HFFc6 (cell line): Measurements from ENCODE around the gene PLA2G12A. TPM values are rescaled to one million over a fixed set of nuclear protein-coding genes. Genes with fewer than 3 reads are reported as not detected.

Experiments
- DNase-seq: peaks from one replicate; pipeline ENCODE4 v3.0.0-alpha.2; 2018
- H3K27ac Mint-ChIP-seq: 2 replicates; pipeline ENCODE4 v1.8.0; 2020; ENCODE audit warnings: mild to moderate bottlenecking, mixed read lengths
- H3K27me3 Mint-ChIP-seq: 2 replicates; pipeline ENCODE4 v1.8.0; 2021; ENCODE audit warnings: mild to moderate bottlenecking, moderate library complexity, mixed read lengths; ENCODE audit not compliant: insufficient read depth
- H3K36me3 Mint-ChIP-seq: 2 replicates; pipeline ENCODE4 v1.8.0; 2021; ENCODE audit warnings: low read depth, mixed read lengths
- H3K4me1 Mint-ChIP-seq: 2 replicates; pipeline ENCODE4 v1.8.0; 2020; ENCODE audit warnings: low read depth, mixed read lengths
- H3K4me3 Mint-ChIP-seq: 2 replicates; pipeline ENCODE4 v1.8.0; 2020; ENCODE audit warnings: mild to moderate bottlenecking, moderate library complexity, mixed read lengths
- H3K9me3 Mint-ChIP-seq: 2 replicates; pipeline ENCODE4 v1.8.0; 2020; ENCODE audit warnings: mild to moderate bottlenecking, mixed read lengths
- total RNA-seq, 6 experiments: library from RNA; stranded (reverse); fragmentation: NEBNext Ultra II Directional; extraction: Animal tissue kit (Norgen Biotek cat#: 25700); gene quantifications; 2 replicates in 1 of 6; 3 replicates in 5 of 6; pipeline ENCODE4 v1.2.3, GENCODE V29; 2021
- TF ChIP-seq, protein P1 (sequence below): fragments of 200-600 bp; sonication (generic); IDR thresholded peaks from 2 replicates; pipeline ENCODE4 v1.5.0; 2021; ENCODE audit warnings: antibody characterized with exemption, mild to moderate bottlenecking

The PLA2G12A gene
- total RNA-seq, 6 experiments from 2014 or later = 33.1 to 40.7 (median 38.1) TPM

GRCh38 chr4:109735566-109736365 lies 5.9 kb upstream of the PLA2G12A start:
- Mint-ChIP-seq H3K27ac (peak overlapping the region; percentile 20), H3K4me3 (no peak overlapping the region), H3K4me1 (peaks cover 30% of the 10 kb centered on the region), H3K27me3 (no peaks in the 10 kb centered on the region), H3K9me3 (no peaks in the 10 kb centered on the region), H3K36me3 (no peaks in the 10 kb centered on the region)
- DNase-seq = peak; percentile 22
- TF ChIP-seq, protein P1, sequence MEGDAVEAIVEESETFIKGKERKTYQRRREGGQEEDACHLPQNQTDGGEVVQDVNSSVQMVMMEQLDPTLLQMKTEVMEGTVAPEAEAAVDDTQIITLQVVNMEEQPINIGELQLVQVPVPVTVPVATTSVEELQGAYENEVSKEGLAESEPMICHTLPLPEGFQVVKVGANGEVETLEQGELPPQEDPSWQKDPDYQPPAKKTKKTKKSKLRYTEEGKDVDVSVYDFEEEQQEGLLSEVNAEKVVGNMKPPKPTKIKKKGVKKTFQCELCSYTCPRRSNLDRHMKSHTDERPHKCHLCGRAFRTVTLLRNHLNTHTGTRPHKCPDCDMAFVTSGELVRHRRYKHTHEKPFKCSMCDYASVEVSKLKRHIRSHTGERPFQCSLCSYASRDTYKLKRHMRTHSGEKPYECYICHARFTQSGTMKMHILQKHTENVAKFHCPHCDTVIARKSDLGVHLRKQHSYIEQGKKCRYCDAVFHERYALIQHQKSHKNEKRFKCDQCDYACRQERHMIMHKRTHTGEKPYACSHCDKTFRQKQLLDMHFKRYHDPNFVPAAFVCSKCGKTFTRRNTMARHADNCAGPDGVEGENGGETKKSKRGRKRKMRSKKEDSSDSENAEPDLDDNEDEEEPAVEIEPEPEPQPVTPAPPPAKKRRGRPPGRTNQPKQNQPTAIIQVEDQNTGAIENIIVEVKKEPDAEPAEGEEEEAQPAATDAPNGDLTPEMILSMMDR = no peak

DNA sequence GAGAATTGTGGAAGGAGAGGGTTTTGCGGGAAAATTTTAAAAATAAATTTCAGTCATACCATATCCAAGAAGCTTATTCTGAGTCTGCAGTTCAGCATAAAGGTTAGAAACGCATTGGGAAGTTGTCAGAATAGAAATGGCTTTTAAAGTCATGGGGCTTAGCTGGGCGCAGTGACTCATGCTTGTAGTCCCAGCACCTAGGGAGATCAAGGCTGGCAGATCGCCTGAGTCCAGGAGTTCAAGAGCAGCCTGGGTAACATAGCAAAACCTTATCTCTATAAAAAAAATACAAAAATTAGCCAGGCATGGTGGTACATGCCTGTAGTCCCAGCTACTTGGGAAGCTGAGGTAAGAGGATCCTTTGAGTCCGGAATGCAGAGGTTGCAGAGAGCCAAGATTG lies 3.9 kb upstream of the PLA2G12A start:
- Mint-ChIP-seq H3K27me3 (no peaks in the 10 kb centered on the region), H3K9me3 (no peaks in the 10 kb centered on the region), H3K4me1 (peaks cover 31% of the 10 kb centered on the region), H3K36me3 (no peaks in the 10 kb centered on the region), H3K27ac (no peak overlapping the region), H3K4me3 (no peak overlapping the region)
- TF ChIP-seq, protein P1 = no peak
- no peak for DNase-seq

DNA sequence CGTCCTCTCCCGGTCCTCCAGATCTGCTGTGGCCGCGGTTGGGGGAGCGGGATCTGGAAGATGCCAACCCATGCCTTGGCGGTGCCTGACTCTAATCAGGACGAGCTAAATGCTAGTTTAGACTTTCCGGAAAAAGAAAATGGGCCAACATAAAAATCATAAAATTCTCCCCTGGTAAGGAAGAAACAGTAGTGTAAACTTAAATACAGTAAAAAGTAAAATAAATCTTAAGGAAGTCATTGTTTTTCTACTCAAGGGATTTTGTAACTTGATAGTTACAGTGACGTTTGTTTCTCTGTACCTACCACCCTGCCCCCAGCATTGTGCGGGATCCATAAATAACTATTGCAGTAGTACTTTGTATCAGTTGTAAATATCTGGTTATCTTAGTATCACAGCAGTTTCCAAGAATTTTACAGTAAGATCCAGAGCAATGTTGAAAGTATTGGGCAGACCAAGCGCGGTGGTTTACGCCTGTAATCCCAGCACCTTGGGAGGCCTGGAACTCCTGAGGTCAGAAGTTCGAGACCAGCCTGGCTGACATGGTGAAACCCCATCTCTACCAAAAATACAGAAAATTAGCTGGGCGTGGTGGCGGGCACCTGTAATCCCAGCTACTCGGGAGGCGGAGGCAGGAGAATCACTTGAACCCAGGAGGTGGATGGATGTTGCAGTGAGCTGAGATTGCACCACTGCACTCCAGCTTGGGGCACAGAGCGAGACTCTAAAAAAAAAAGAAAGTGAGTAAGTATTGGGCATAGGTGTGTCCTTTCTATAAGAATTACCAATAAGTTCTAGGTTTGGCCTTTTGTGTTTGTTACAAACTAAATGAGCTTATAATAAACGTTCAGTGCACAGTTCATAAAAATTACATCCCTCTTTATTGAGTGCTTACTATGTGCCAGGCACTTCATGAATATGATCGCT lies 1.0 kb upstream of the PLA2G12A start:
- TF ChIP-seq, protein P1 = no peak
- H3K4me1 Mint-ChIP-seq = peaks cover 40% of the 10 kb centered on the region
- no peaks in the 10 kb centered on the region for H3K9me3 Mint-ChIP-seq
- H3K36me3 Mint-ChIP-seq = no peaks in the 10 kb centered on the region
- H3K27me3 Mint-ChIP-seq = no peaks in the 10 kb centered on the region; the same call in 1 of the 2 replicates
- H3K27ac Mint-ChIP-seq = peak overlapping the region; percentile 86
- no peak for DNase-seq
- peak overlapping the region; percentile 90 for H3K4me3 Mint-ChIP-seq

DNA sequence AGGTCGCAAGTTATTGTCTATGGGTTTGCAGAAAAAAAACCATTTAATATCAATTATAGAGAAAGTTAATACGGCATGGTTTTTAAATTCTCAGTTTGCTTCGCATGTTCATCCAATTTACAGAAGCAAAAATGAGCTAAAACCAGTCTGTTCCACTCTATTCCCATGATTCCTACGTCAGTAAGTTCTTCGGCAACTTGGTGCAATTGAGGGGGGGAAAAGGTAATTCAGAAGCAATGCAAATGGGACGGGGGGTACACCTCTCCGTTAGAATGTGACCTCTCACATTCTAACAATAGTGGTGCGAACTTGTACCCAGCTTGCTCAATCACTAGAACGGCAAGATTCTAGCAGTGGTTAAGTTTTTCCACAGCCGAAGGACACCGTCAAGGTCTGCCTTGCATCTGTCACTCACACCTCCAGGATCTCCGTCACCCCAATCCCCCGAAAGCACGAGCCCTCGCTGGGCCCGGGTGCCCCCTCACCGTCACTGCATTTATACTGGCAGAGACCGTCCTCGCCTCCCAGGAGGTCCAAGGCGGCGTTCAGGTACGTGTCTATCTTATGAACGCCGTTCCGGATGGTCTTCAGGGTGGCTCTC lies 653 bp downstream of the PLA2G12A start:
- Mint-ChIP-seq H3K4me1 (peaks cover 34% of the 10 kb centered on the region), H3K36me3 (no peaks in the 10 kb centered on the region), H3K27ac (peak overlapping the region; percentile 83), H3K9me3 (no peaks in the 10 kb centered on the region), H3K4me3 (peak overlapping the region; percentile 93), H3K27me3 (no peaks in the 10 kb centered on the region; the same call in 1 of the 2 replicates)
- TF ChIP-seq, protein P1 = no peak
- DNase-seq = no peak

GRCh38 chr4:109728385-109728784 lies 1.5 kb downstream of the PLA2G12A start:
- Mint-ChIP-seq H3K4me1 (peaks cover 34% of the 10 kb centered on the region), H3K27me3 (no peaks in the 10 kb centered on the region; the same call in 1 of the 2 replicates), H3K4me3 (peak overlapping the region; percentile 93), H3K27ac (peak overlapping the region; percentile 83), H3K36me3 (no peaks in the 10 kb centered on the region), H3K9me3 (no peaks in the 10 kb centered on the region)
- DNase-seq = no peak
- TF ChIP-seq, protein P1 = no peak
